Caco-2 (cell line): ENCODE results near the gene MPDZ. TPM values are rescaled to one million over a fixed set of nuclear protein-coding genes. Genes with fewer than 3 reads are reported as not detected.

Experiments used
- BruUV-seq: library from RNA; stranded (reverse); fragments of 400-500 nt; replicated peaks from 2 replicates; lab custom pipeline; 2021; lab: Mats Ljungman, UMichigan
- CTCF ChIA-PET: fragments of 300-600 bp; sonication (Branson Sonifier 250); formaldehyde crosslinking; loops from one replicate; lab custom pipeline; 2022; ENCODE audit warnings: antibody characterized with exemption; lab: Charles Lee
- POLR2A ChIA-PET: fragments of 300-600 bp; sonication (Branson Sonifier 250); formaldehyde crosslinking; loops from one replicate; lab custom pipeline; 2022; ENCODE audit warnings: antibody characterized with exemption; lab: Charles Lee
- DNase-seq, 2 experiments: peaks; one replicate each; pipeline versions ENCODE4 v3.0.0 to v3.0.0-alpha.2; 2020 to 2022
- H3K27me3 ChIP-seq: replicated peaks from 2 replicates; pipeline ENCODE4 v1.6.0; 2011; ENCODE audit warnings: low read length; ENCODE audit not compliant: control insufficient read depth, insufficient read depth
- H3K36me3 ChIP-seq: 2 replicates; pipeline ENCODE4 v1.5.1; 2011; ENCODE audit warnings: low read length; ENCODE audit not compliant: control insufficient read depth, insufficient read depth
- H3K4me1 ChIP-seq: fragments of 250-450 bp; sonication (Bioruptor Pico); 2 replicates; pipeline ENCODE4 v1.5.1; 2020; ENCODE audit warnings: mild to moderate bottlenecking
- H3K4me3 ChIP-seq: 2 replicates; pipeline ENCODE4 v1.5.1; 2011; ENCODE audit warnings: low read depth, mild to moderate bottlenecking, control low read depth, low read length
- H3K9me3 ChIP-seq: fragments of 250-450 bp; sonication (Bioruptor Pico); 2 replicates; pipeline ENCODE4 v1.5.1; 2020; ENCODE audit warnings: mild to moderate bottlenecking, moderate library complexity
- H3K27ac Mint-ChIP-seq: one replicate; pipeline ENCODE4 v1.8.0; 2022; ENCODE audit warnings: mixed read lengths; ENCODE audit not compliant: unreplicated experiment
- H3K27me3 Mint-ChIP-seq: one replicate; pipeline ENCODE4 v1.8.0; 2022; ENCODE audit warnings: mixed read lengths; ENCODE audit not compliant: insufficient read depth, unreplicated experiment
- H3K36me3 Mint-ChIP-seq: one replicate; pipeline ENCODE4 v1.8.0; 2022; ENCODE audit warnings: mild to moderate bottlenecking, mixed read lengths; ENCODE audit not compliant: insufficient read depth, unreplicated experiment
- H3K4me1 Mint-ChIP-seq: one replicate; pipeline ENCODE4 v1.8.0; 2022; ENCODE audit warnings: low read depth, mixed read lengths; ENCODE audit not compliant: unreplicated experiment
- H3K4me3 Mint-ChIP-seq: one replicate; pipeline ENCODE4 v1.8.0; 2022; ENCODE audit warnings: mild to moderate bottlenecking, moderate library complexity, mixed read lengths; ENCODE audit not compliant: unreplicated experiment
- H3K9me3 Mint-ChIP-seq: one replicate; pipeline ENCODE4 v1.8.0; 2022; ENCODE audit warnings: mixed read lengths; ENCODE audit not compliant: unreplicated experiment
- CTCF ChIP-seq, 2 experiments: fragments of 200-600 bp in 1 of 2; IDR thresholded peaks; 1 replicate in 1 of 2; 2 replicates in 1 of 2; pipeline versions ENCODE4 v1.5.1 to v1.8.0; 2011 to 2022; ENCODE audit warnings: antibody characterized with exemption in 1 of 2, control low read depth in 1 of 2, inconsistent platforms in 1 of 2, low read depth in 1 of 2, low read length in 1 of 2, mild to moderate bottlenecking in 1 of 2, moderate library complexity in 1 of 2; ENCODE audit not compliant: insufficient read depth in 1 of 2, severe bottlenecking in 1 of 2, unreplicated experiment in 1 of 2
- intact Hi-C: fragments of 100-400 bp; cut with micrococcal nuclease; formaldehyde crosslinking; loops from one replicate; pipeline ENCODE4 v1.10.0; 2022; ENCODE audit not compliant: unreplicated experiment
- total RNA-seq: library from RNA; stranded (reverse); gene quantifications from 2 replicates; pipeline ENCODE4 v1.2.3, GENCODE V29; 2022

Gene MPDZ
- total RNA-seq, 1 experiment from 2014 or later: not detected

GRCh38 chr9:13144166-13144775, 135.2 kb downstream of the MPDZ start:
- Histone ChIP-seq H3K27me3 (no peaks in the 10 kb centered on the region), H3K4me3 (no peak overlapping the region), H3K36me3 (no peaks in the 10 kb centered on the region), H3K9me3 (no peaks in the 10 kb centered on the region), H3K4me1 (no peaks in the 10 kb centered on the region)
- no TSS peak for BruUV-seq
- Mint-ChIP-seq H3K4me1 (no peaks in the 10 kb centered on the region), H3K27me3 (no peaks in the 10 kb centered on the region), H3K27ac (no peak overlapping the region), H3K9me3 (no peaks in the 10 kb centered on the region), H3K4me3 (no peak overlapping the region), H3K36me3 (no peaks in the 10 kb centered on the region)
- POLR2A ChIA-PET: no interaction called here
- DNase-seq: no peak
- intact Hi-C loops: no loop called here
- CTCF ChIA-PET: no interaction called here
- no peak for TF ChIP-seq CTCF (IDR thresholded peaks at IDR 0.05; ENCODE audit: insufficient read depth in 1 of 2, low read depth in 1 of 2, low read length in 1 of 2, severe bottlenecking in 1 of 2, unreplicated experiment in 1 of 2)

- Mint-ChIP-seq H3K27me3 (no peaks in the 10 kb centered on the region), H3K9me3 (no peaks in the 10 kb centered on the region), H3K27ac (no peak overlapping the region), H3K4me1 (no peaks in the 10 kb centered on the region), H3K4me3 (no peak overlapping the region), H3K36me3 (no peaks in the 10 kb centered on the region)
- Histone ChIP-seq H3K9me3 (no peaks in the 10 kb centered on the region), H3K4me3 (no peak overlapping the region), H3K4me1 (no peaks in the 10 kb centered on the region), H3K36me3 (no peaks in the 10 kb centered on the region), H3K27me3 (no peaks in the 10 kb centered on the region)
- ChIA-PET CTCF (no interaction called here), POLR2A (no interaction called here)
- intact Hi-C loops: no loop called here
- no TSS peak for BruUV-seq
- TF ChIP-seq CTCF (IDR thresholded peaks at IDR 0.05; ENCODE audit: insufficient read depth in 1 of 2, low read depth in 1 of 2, low read length in 1 of 2, severe bottlenecking in 1 of 2, unreplicated experiment in 1 of 2): no peak
- DNase-seq: no peak
These were observed 136.2 kb downstream of the MPDZ start for GRCh38 chr9:13143281-13143680.

GRCh38 chr9:13142776-13143175, 136.7 kb downstream of the MPDZ start:
- H3K4me1 Mint-ChIP-seq: no peaks in the 10 kb centered on the region
- H3K4me1 ChIP-seq: no peaks in the 10 kb centered on the region
- intact Hi-C loops: no loop called here
- CTCF ChIA-PET: no interaction called here
- no peaks in the 10 kb centered on the region for H3K9me3 ChIP-seq
- H3K27ac Mint-ChIP-seq: no peak overlapping the region
- no peak for DNase-seq
- no peaks in the 10 kb centered on the region for H3K27me3 Mint-ChIP-seq
- no TSS peak for BruUV-seq
- no peak overlapping the region for H3K4me3 Mint-ChIP-seq
- H3K4me3 ChIP-seq: no peak overlapping the region
- H3K27me3 ChIP-seq: no peaks in the 10 kb centered on the region
- no peaks in the 10 kb centered on the region for H3K9me3 Mint-ChIP-seq
- no peaks in the 10 kb centered on the region for H3K36me3 Mint-ChIP-seq
- H3K36me3 ChIP-seq: no peaks in the 10 kb centered on the region
- POLR2A ChIA-PET: no interaction called here
- TF ChIP-seq CTCF (IDR thresholded peaks at IDR 0.05; ENCODE audit: insufficient read depth in 1 of 2, low read depth in 1 of 2, low read length in 1 of 2, severe bottlenecking in 1 of 2, unreplicated experiment in 1 of 2): no peak
